CD4-positive, alpha-beta T cell treated with Interferon alpha-2 for 1 hour (primary cell): ENCODE measurements around the gene OR4Q2.
"Not testable (repeated sequence)": the region's sequence is repeated elsewhere in the genome, so short reads cannot be mapped to it uniquely, and the experiment has no call there.

ENCODE experiments used
- DNase-seq, 2 donors: peaks; one replicate each; pipeline ENCODE4 v3.0.0-alpha.2; 2020 to 2022

The OR4Q2 gene

DNA sequence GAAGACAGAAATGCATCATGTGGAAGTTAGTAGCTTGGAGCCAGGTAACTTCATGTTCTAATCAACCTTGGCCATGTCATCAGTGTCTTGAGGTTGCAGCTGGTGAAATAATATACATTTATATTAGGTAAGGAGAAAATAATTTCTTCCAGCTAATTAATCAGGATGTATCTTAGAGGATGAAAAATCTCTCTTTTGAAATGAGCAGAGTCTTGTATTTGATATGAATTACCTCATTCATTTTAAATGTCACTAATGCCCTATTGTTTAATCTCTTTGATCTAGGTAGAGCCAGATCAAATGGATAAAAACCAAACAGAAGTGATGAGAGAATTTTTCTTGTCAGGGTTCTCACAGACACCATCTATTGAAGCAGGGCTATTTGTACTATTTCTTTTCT is at the start of gene OR4Q2:
OR4Q2 (plus strand) TSS at position 301 of the 400 bp plus-strand sequence.
- DNase-seq = no peak

DNA sequence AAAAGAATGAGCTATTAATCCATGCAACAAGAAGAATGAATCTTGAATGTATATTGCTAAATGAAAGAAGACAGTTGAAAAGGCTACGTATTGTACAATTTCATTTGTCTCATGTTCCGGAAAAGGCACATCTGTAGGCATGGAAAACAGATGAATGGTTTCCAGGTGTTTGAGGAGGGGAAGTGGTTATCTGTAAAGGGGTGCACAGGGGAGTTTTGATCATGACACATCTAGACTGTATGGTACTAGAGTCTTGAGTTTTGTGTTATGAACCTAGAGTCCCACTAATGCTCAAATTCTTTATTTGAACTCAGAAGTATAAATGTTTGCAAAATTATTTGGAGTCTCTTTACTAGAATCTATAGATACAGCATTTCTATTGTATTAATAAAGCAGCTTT is 32.2 kb upstream of the OR4Q2 start:
- DNase-seq = not testable (repeated sequence)

GRCh38 chr14:19974844-19975243 is 27.1 kb upstream of the OR4Q2 start:
- DNase-seq = peak; percentile 15 to 67

- DNase-seq = no peak
Observed at GRCh38 chr14:19975291-19975690, 26.7 kb upstream of the OR4Q2 start, which contains the start of gene OR4K15. Gene OR4K15 (plus strand): TSS chr14:19975591. CDS start chr14:19975591, 0 bp downstream.

- DNase-seq = no peak
Observed at GRCh38 chr14:19993438-19993837, 8.5 kb upstream of the OR4Q2 start.

DNA sequence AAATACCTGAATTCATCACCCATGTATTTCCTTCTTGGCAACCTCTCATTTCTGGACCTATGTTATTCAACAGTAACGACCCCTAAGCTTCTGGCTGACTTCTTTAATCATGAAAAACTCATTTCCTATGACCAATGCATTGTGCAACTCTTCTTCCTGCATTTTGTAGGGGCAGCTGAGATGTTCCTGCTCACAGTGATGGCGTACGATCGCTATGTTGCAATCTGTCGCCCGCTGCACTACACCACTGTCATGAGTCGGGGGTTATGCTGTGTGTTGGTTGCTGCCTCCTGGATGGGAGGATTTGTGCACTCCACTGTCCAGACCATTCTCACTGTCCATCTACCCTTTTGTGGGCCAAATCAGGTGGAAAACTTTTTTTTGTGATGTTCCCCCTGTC is 356 bp downstream of the OR4Q2 start:
- no peak for DNase-seq

DNA sequence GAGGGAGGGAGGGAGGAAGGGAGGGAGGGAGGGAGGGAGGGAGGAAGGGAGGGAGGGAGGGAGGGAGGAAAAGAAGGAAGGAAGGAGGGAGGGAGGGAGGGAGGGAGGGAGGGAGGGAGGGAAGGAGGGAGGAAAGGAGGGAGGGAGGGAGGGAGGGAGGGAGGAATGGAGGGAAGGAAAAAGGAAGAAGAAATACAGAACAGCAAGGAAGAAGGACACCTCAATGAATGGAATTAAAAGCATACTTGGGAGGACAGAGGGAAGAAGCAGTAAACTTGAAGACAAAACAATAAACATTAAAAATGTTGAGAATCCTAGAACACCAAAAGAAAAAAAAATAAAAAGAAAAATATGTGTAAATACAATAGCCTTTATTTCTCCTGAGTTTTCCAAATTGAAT is 6.2 kb downstream of the OR4Q2 start:
- no peak for DNase-seq

- DNase-seq = no peak
Observed at GRCh38 chr14:20019257-20019865, 17.4 kb downstream of the OR4Q2 start, which contains the start of gene OR4K14. Gene OR4K14 (minus strand): TSS chr14:20019307. CDS start chr14:20015193, 4,114 bp downstream.

- no peak for DNase-seq
Observed at GRCh38 chr14:20031058-20031457, 29.1 kb downstream of the OR4Q2 start.

DNA sequence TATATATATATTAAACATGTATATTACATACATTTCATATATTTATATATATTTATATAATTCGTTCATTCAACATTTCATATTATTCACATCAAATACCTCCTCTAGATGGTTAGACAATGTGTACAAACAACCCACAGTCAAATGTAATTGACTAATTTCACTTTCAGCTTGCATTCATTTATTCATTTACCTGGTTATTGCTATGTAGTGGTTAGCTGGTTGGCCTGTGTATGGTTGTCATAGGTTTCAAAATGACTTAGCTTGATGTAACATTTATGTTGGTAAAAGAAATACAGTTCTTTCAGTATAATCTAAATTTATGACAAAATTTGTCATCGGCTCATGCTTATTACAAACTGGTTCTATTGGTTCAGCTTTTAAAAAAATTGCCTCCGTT is 33.5 kb downstream of the OR4Q2 start:
- no peak for DNase-seq

- DNase-seq = no peak
Observed at GRCh38 chr14:20035938-20036337, 34.0 kb downstream of the OR4Q2 start, which contains the start of gene OR4K13. Gene OR4K13 (minus strand): TSS chr14:20036038. CDS start chr14:20034758, 1,280 bp downstream.

- no peak for DNase-seq
Observed at GRCh38 chr14:20044243-20044642, 42.3 kb downstream of the OR4Q2 start.

DNA sequence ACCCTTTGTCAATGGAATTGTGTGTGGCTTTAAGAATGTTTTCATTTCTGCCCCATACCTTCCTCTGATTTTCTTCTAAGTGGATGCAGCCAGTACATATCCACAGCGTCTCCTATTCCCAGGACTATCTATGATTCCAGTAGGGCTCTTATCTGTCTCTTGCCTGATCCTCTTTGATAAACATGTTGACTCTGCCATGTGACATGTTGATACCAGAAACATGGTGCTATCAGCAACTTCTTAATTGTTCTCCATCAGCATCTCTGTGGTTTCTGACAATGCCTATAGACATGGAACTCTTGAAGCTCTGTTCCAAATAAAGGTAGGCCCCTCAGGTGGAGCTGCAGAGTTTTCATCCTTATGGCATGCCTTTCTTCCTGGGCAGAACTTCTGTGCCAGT is 46.2 kb downstream of the OR4Q2 start:
- no peak for DNase-seq
